K562 (cell line): Measurements from ENCODE around the gene LONP1. TPM values are rescaled to one million over a fixed set of nuclear protein-coding genes. Genes with fewer than 3 reads are reported as not detected.
A peak's percentile ranks its signal among the peaks of the same experiment; 100 is the strongest.

Source experiments
- BRD9 ChIP-seq: fragments of 450-650 bp; IDR thresholded peaks from 2 replicates; pipeline ENCODE4 v1.6.1; 2018; ENCODE audit warnings: low read depth; ENCODE audit not compliant: partially characterized antibody
- C11orf30 ChIP-seq: fragments of 450-650 bp; IDR thresholded peaks from 2 replicates; pipeline ENCODE4 v1.6.1; 2016; ENCODE audit warnings: low read depth, mild to moderate bottlenecking
- DDX20 ChIP-seq: fragments of 450-650 bp; IDR thresholded peaks from 2 replicates; pipeline ENCODE4 v1.6.1; 2016; ENCODE audit warnings: missing genetic modification characterization, low read depth, mild to moderate bottlenecking, missing compliant biosample characterization, moderate library complexity
- HDAC8 ChIP-seq: fragments of 450-650 bp; IDR thresholded peaks from 2 replicates; pipeline ENCODE4 v1.6.1; 2016; ENCODE audit warnings: mild to moderate bottlenecking, missing genetic modification characterization, moderate library complexity, missing compliant biosample characterization
- KLF6 ChIP-seq: fragments of 250-450 bp; sonication (Bioruptor Pico); IDR thresholded peaks from 2 replicates; pipeline ENCODE4 v1.4.0; 2020; ENCODE audit warnings: mild to moderate bottlenecking, moderate library complexity, borderline replicate concordance
- MBD1 ChIP-seq: fragments of 250-450 bp; sonication (Bioruptor Pico); IDR thresholded peaks from 2 replicates; pipeline ENCODE4 v1.8.0; 2022; ENCODE audit warnings: inconsistent platforms
- MTA2 ChIP-seq: fragments of 450-650 bp; IDR thresholded peaks from 2 replicates; pipeline ENCODE4 v1.6.1; 2016; ENCODE audit warnings: low read depth
- POLR2G ChIP-seq: fragments of 200-400 bp; formaldehyde crosslinking; IDR thresholded peaks from 2 replicates; pipeline ENCODE4 v1.6.1; 2017; ENCODE audit warnings: low read depth, mild to moderate bottlenecking, antibody characterized with exemption, low read length, moderate library complexity
- RBM22 ChIP-seq: fragments of 200-400 bp; formaldehyde crosslinking; IDR thresholded peaks from 2 replicates; pipeline ENCODE4 v1.6.1; 2018; ENCODE audit warnings: low read length, low read depth; ENCODE audit not compliant: poor library complexity, severe bottlenecking
- SOX6 ChIP-seq: fragments of 450-650 bp; IDR thresholded peaks from 2 replicates; pipeline ENCODE4 v1.6.1; 2014; ENCODE audit warnings: mild to moderate bottlenecking
- WHSC1 ChIP-seq: IDR thresholded peaks from one replicate; pipeline ENCODE4 v1.6.1; 2012; ENCODE audit warnings: low read length, control low read depth, inconsistent platforms
- ZKSCAN3 ChIP-seq: fragments of 250-450 bp; sonication (Bioruptor Pico); IDR thresholded peaks from 2 replicates; pipeline ENCODE4 v1.4.0; 2020
- ZNF140 ChIP-seq: fragments of 250-450 bp; sonication (Bioruptor Pico); IDR thresholded peaks from 2 replicates; pipeline ENCODE4 v1.8.0; 2021; ENCODE audit warnings: moderate library complexity, mild to moderate bottlenecking, inconsistent platforms
- ZNF212 ChIP-seq: fragments of 450-650 bp; formaldehyde crosslinking; IDR thresholded peaks from 2 replicates; pipeline ENCODE4 v1.4.0; 2020; ENCODE audit warnings: mild to moderate bottlenecking
- polyA plus RNA-seq, 8 experiments: library from polyadenylated mRNA; depleted of rRNA in 4 of 8; stranded (reverse) in 5 of 8; unstranded in 3 of 8; fragments of >200 nt; fragmentation: Nextera tagmentation in 2 of 8; fragmentation: Illumina TruSeq in 1 of 8; extraction: Ambion mirVana in 2 of 8; extraction: Trizol in 1 of 8; gene quantifications; 2 replicates each; pipeline versions ENCODE4 v1.2.1 to v1.2.3, GENCODE V29; 2011 to 2014; ENCODE audit warnings: inconsistent platforms in 1 of 8, missing spikeins in 1 of 8
- total RNA-seq, 7 experiments: library from RNA; depleted of rRNA in 6 of 7; stranded (reverse); fragments of >200 nt in 6 of 7; fragmentation: Illumina TruSeq in 2 of 7; extraction: Trizol in 2 of 7; gene quantifications; 2 replicates each; pipeline versions ENCODE4 v1.2.1 to v1.2.3, GENCODE V29; 2011 to 2021; ENCODE audit warnings: low replicate concordance in 1 of 7
- TF ChIP-seq, protein P1 (sequence below): fragments of 450-650 bp; conservative IDR thresholded peaks from 2 replicates; pipeline ENCODE4 v1.6.1; 2016; ENCODE audit warnings: missing genetic modification characterization, low read depth, mild to moderate bottlenecking, missing compliant biosample characterization, moderate library complexity
- TF ChIP-seq, protein P2 (sequence below), 3 experiments: IDR thresholded peaks in 2 of 3; conservative IDR thresholded peaks in 1 of 3; 2 replicates each; pipeline ENCODE4 v1.5.1; 2011 to 2012; ENCODE audit warnings: low read length in 3 of 3, mild to moderate bottlenecking in 3 of 3, control low read depth in 2 of 3, improper control_type of control experiment in 1 of 3, inconsistent platforms in 1 of 3, low read depth in 1 of 3, mixed read lengths in 1 of 3, moderate library complexity in 1 of 3; ENCODE audit not compliant: insufficient read depth in 2 of 3

Gene LONP1
- total and polyA plus RNA-seq, 9 of the 15 experiments (the other 6 are each of a cell fraction or from before 2014, with no cell fraction given), result 1.1 to 238 (median 84.5) TPM

GRCh38 chr19:5651361-5651760 is 68.6 kb downstream of the LONP1 start (continued):
- TF ChIP-seq SOX6 (no peak), KLF6 (CRISPR knock-in tag) (no peak), RBM22 (peak; percentile 33), ZNF212 (no peak), ZKSCAN3 (no peak), C11orf30 (no peak), HDAC8 (tag) (no peak), ZNF140 (CRISPR knock-in tag) (no peak), POLR2G (peak; percentile 32; the same call in 1 of the 2 replicates), WHSC1 (no peak), BRD9 (no peak), MBD1 (CRISPR knock-in tag) (no peak), DDX20 (tag) (no peak), MTA2 (no peak)
- TF ChIP-seq, protein P1, sequence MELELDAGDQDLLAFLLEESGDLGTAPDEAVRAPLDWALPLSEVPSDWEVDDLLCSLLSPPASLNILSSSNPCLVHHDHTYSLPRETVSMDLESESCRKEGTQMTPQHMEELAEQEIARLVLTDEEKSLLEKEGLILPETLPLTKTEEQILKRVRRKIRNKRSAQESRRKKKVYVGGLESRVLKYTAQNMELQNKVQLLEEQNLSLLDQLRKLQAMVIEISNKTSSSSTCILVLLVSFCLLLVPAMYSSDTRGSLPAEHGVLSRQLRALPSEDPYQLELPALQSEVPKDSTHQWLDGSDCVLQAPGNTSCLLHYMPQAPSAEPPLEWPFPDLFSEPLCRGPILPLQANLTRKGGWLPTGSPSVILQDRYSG (tag), result no peak
- TF ChIP-seq, protein P2, sequence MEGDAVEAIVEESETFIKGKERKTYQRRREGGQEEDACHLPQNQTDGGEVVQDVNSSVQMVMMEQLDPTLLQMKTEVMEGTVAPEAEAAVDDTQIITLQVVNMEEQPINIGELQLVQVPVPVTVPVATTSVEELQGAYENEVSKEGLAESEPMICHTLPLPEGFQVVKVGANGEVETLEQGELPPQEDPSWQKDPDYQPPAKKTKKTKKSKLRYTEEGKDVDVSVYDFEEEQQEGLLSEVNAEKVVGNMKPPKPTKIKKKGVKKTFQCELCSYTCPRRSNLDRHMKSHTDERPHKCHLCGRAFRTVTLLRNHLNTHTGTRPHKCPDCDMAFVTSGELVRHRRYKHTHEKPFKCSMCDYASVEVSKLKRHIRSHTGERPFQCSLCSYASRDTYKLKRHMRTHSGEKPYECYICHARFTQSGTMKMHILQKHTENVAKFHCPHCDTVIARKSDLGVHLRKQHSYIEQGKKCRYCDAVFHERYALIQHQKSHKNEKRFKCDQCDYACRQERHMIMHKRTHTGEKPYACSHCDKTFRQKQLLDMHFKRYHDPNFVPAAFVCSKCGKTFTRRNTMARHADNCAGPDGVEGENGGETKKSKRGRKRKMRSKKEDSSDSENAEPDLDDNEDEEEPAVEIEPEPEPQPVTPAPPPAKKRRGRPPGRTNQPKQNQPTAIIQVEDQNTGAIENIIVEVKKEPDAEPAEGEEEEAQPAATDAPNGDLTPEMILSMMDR (IDR thresholded peaks at IDR 0.05 in 2 of 3, conservative IDR thresholded peaks at IDR 0.05 in 1 of 3; ENCODE audit: insufficient read depth in 2 of 3, low read depth in 1 of 3, low read length in 3 of 3), result 0 out of 6 replicates have a peak, but pooled peaks of 1 of the 3 experiments have one; percentile 16
- TF ChIP-seq, all 486 proteins: peak for 3
